Endothelial cell of umbilical vein (primary cell): ENCODE results near the gene BLNK. TPM values are rescaled to one million over a fixed set of nuclear protein-coding genes. Genes with fewer than 3 reads are reported as not detected.

ENCODE experiments used
- BruUV-seq: library from RNA; stranded (reverse); fragments of 400-500 nt; replicated peaks from 2 replicates; lab custom pipeline; 2021; lab: Mats Ljungman, UMichigan
- CTCF ChIA-PET: fragments of 300-600, 350-600 bp; sonication (Branson Sonifier 250); formaldehyde crosslinking; loops from one replicate; lab custom pipeline; 2021; ENCODE audit warnings: antibody characterized with exemption, inconsistent platforms; lab: Charles Lee
- POLR2A ChIA-PET: fragments of 300-600, 350-600 bp; sonication (Branson Sonifier 250); formaldehyde crosslinking; loops from one replicate; lab custom pipeline; 2021; ENCODE audit warnings: antibody characterized with exemption, inconsistent platforms; lab: Charles Lee
- DNase-seq: peaks from one replicate; pipeline ENCODE4 v3.0.0-alpha.2; 2011; ENCODE audit warnings: low read depth, low spot score
- FAIRE-seq: peaks from 2 replicates; lab custom pipeline; 2011; peaks lifted over from hg19 to GRCh38; lab: Jason Lieb, UNC
- H2AFZ ChIP-seq: 2 replicates; pipeline ENCODE4 v1.6.0; 2012; ENCODE audit warnings: low read depth, low read length, control low read depth, inconsistent platforms
- H3K27ac ChIP-seq: 2 replicates; pipeline ENCODE4 v1.5.1; 2011; ENCODE audit warnings: low read depth, mild to moderate bottlenecking, control low read depth, low read length, moderate library complexity; ENCODE audit not compliant: insufficient read depth
- H3K27me3 ChIP-seq, 2 experiments: 2 replicates each; pipeline versions ENCODE4 v1.6.0 to v1.6.1; 2011; ENCODE audit warnings: low read length in 2 of 2, mixed read lengths in 1 of 2; ENCODE audit not compliant: control insufficient read depth in 2 of 2, insufficient read depth in 2 of 2
- H3K36me3 ChIP-seq, 2 experiments: 2 replicates in 1 of 2; 3 replicates in 1 of 2; pipeline ENCODE4 v1.5.1; 2011; ENCODE audit warnings: low read length in 2 of 2, mild to moderate bottlenecking in 1 of 2, moderate library complexity in 1 of 2; ENCODE audit not compliant: control insufficient read depth in 2 of 2, insufficient read depth in 2 of 2; ENCODE audit errors: extremely low read depth in 1 of 2
- H3K4me1 ChIP-seq: 3 replicates; pipeline ENCODE4 v1.5.1; 2011; ENCODE audit warnings: mild to moderate bottlenecking, low read length; ENCODE audit not compliant: control insufficient read depth, insufficient read depth; ENCODE audit errors: extremely low read depth
- H3K4me2 ChIP-seq: 2 replicates; pipeline ENCODE4 v1.6.1; 2011; ENCODE audit warnings: low read length, control low read depth, mixed read lengths; ENCODE audit not compliant: insufficient read depth
- H3K4me3 ChIP-seq, 3 experiments: fragments of 200-600 bp in 1 of 3; sonication (generic), shearing (Covaris generic) in 1 of 3; replicated peaks in 1 of 3; 2 replicates each; pipeline ENCODE4 v1.5.1; 2011 to 2016; ENCODE audit warnings: control low read depth in 3 of 3, low read length in 3 of 3, mild to moderate bottlenecking in 2 of 3, inconsistent platforms in 1 of 3, low read depth in 1 of 3, moderate library complexity in 1 of 3; ENCODE audit not compliant: insufficient read depth in 1 of 3
- H3K79me2 ChIP-seq: 2 replicates; pipeline ENCODE4 v1.6.0; 2012; ENCODE audit warnings: low read length, inconsistent platforms; ENCODE audit not compliant: control insufficient read depth, insufficient read depth
- H3K9ac ChIP-seq: replicated peaks from 2 replicates; pipeline ENCODE3; 2011; ENCODE audit warnings: low read length, control low read depth; ENCODE audit not compliant: insufficient read depth; ENCODE audit errors: extremely low read depth
- H3K9me1 ChIP-seq: replicated peaks from 3 replicates; pipeline ENCODE4 v1.6.0; 2011; ENCODE audit warnings: mild to moderate bottlenecking, low read length; ENCODE audit not compliant: control insufficient read depth, insufficient read depth; ENCODE audit errors: extremely low read depth
- H3K9me3 ChIP-seq: replicated peaks from 2 replicates; pipeline ENCODE4 v1.5.1; 2012; ENCODE audit warnings: low read length, inconsistent platforms; ENCODE audit not compliant: control insufficient read depth, insufficient read depth
- H4K20me1 ChIP-seq: replicated peaks from 2 replicates; pipeline ENCODE3; 2011; ENCODE audit warnings: mild to moderate bottlenecking, low read length; ENCODE audit not compliant: control insufficient read depth, insufficient read depth; ENCODE audit errors: extremely low read depth
- CTCF ChIP-seq, 2 donors: IDR thresholded peaks; 1 replicate in 1 of 2; 2 replicates in 1 of 2; pipeline ENCODE4 v1.5.1; 2011; ENCODE audit warnings: low read length in 2 of 2, mild to moderate bottlenecking in 2 of 2, moderate library complexity in 2 of 2, control low read depth in 1 of 2, inconsistent platforms in 1 of 2, low read depth in 1 of 2; ENCODE audit not compliant: insufficient read depth in 1 of 2; ENCODE audit errors: extremely low read depth in 1 of 2
- EZH2 ChIP-seq: IDR thresholded peaks from 2 replicates; pipeline ENCODE4 v1.6.1; 2012; ENCODE audit warnings: borderline replicate concordance, low read depth, mild to moderate bottlenecking, moderate library complexity, low read length, inconsistent platforms; ENCODE audit not compliant: severe bottlenecking
- FOS ChIP-seq: IDR thresholded peaks from 2 replicates; pipeline ENCODE4 v1.6.1; 2011; ENCODE audit warnings: mild to moderate bottlenecking, low read length, moderate library complexity, borderline replicate concordance; ENCODE audit not compliant: insufficient read depth
- GATA2 ChIP-seq: IDR thresholded peaks from 2 replicates; pipeline ENCODE4 v1.7.0; 2011; ENCODE audit warnings: low read depth, mild to moderate bottlenecking, moderate library complexity, mixed read lengths, low read length; ENCODE audit not compliant: insufficient read length, insufficient read depth
- JUN ChIP-seq: IDR thresholded peaks from 2 replicates; pipeline ENCODE4 v1.6.1; 2011; ENCODE audit warnings: borderline replicate concordance, low read depth; ENCODE audit not compliant: insufficient read length, insufficient read depth
- MAX ChIP-seq: IDR thresholded peaks from 2 replicates; pipeline ENCODE4 v1.6.1; 2011; ENCODE audit not compliant: insufficient read depth, insufficient read length
- MYC ChIP-seq: IDR thresholded peaks from one replicate; pipeline ENCODE4 v1.6.1; 2011; ENCODE audit warnings: mild to moderate bottlenecking, low read depth, low read length
- POLR2A ChIP-seq: IDR thresholded peaks from 2 replicates; pipeline ENCODE4 v1.6.1; 2012; ENCODE audit warnings: low read depth, mild to moderate bottlenecking, control low read depth, low read length
- POLR2AphosphoS5 ChIP-seq: IDR thresholded peaks from 2 replicates; pipeline ENCODE4 v1.6.1; 2012; ENCODE audit warnings: low read depth, mild to moderate bottlenecking, control low read depth, low read length, moderate library complexity; ENCODE audit not compliant: insufficient read depth
- dilution Hi-C: fragments of 300-500 bp; cut with MboI; formaldehyde crosslinking; loops from one replicate; pipeline ENCODE4 v1.15.0; 2019; ENCODE audit warnings: low sequenced_read_pairs; ENCODE audit not compliant: extremely low pct_ligation_motif_present
- intact Hi-C: fragments of 100-400 bp; cut with micrococcal nuclease; formaldehyde crosslinking; loops from one replicate; pipeline ENCODE4 v1.10.0; 2022
- polyA plus RNA-seq, 4 experiments: library from polyadenylated mRNA; depleted of rRNA in 3 of 4; stranded (reverse) in 3 of 4; unstranded in 1 of 4; fragments of >200 nt; gene quantifications; 2 replicates each; pipeline versions ENCODE4 v1.2.1 to v1.2.3, GENCODE V29; 2011 to 2012; ENCODE audit warnings: missing spikeins in 1 of 4
- total RNA-seq: library from RNA; stranded (reverse); gene quantifications from 2 replicates; pipeline ENCODE4 v1.2.3, GENCODE V29; 2021

The BLNK gene
- total and polyA plus RNA-seq, 2 donors (not counting 3 experiments of a cell fraction or from before 2014, with no cell fraction given): not detected

- no TSS peak for BruUV-seq
- Histone ChIP-seq H3K27me3 (no peaks in the 10 kb centered on the region), H3K79me2 (no peaks in the 10 kb centered on the region), H3K9me1 (no peaks in the 10 kb centered on the region), H3K4me2 (no peak overlapping the region), H3K36me3 (no peaks in the 10 kb centered on the region), H3K27ac (no peak overlapping the region), H3K9ac (no peak overlapping the region), H3K4me1 (no peaks in the 10 kb centered on the region), H3K9me3 (no peaks in the 10 kb centered on the region), H2AFZ (no peak overlapping the region), H4K20me1 (no peaks in the 10 kb centered on the region), H3K4me3 (no peak overlapping the region)
- intact Hi-C loops: no loop called here
- POLR2A ChIA-PET: no interaction called here
- dilution Hi-C loops: no loop called here
- FAIRE-seq: no peak
- CTCF ChIA-PET: interaction anchor here (1.1 to 1.5 kb wide), 2 partner anchors 32 kb away, joined by 3 to 7 read pairs; no protein-coding TSS in a partner anchor
- no peak for DNase-seq
- TF ChIP-seq CTCF (IDR thresholded peaks at IDR 0.05; ENCODE audit: extremely low read depth in 1 of 2, insufficient read depth in 1 of 2, low read depth in 1 of 2, low read length in 2 of 2) (no peak), FOS (no peak), JUN (no peak), GATA2 (no peak), POLR2A (no peak), EZH2 (no peak), MYC (no peak), MAX (no peak), POLR2AphosphoS5 (no peak)
These were observed 9.4 kb downstream of the BLNK start for GRCh38 chr10:96261930-96262329.
